ENCODE measurements around the gene CST9.
"Not testable (repeated sequence)": the region's sequence is repeated elsewhere in the genome, so short reads cannot be mapped to it uniquely, and the experiment has no call there.

Gene CST9

DNA sequence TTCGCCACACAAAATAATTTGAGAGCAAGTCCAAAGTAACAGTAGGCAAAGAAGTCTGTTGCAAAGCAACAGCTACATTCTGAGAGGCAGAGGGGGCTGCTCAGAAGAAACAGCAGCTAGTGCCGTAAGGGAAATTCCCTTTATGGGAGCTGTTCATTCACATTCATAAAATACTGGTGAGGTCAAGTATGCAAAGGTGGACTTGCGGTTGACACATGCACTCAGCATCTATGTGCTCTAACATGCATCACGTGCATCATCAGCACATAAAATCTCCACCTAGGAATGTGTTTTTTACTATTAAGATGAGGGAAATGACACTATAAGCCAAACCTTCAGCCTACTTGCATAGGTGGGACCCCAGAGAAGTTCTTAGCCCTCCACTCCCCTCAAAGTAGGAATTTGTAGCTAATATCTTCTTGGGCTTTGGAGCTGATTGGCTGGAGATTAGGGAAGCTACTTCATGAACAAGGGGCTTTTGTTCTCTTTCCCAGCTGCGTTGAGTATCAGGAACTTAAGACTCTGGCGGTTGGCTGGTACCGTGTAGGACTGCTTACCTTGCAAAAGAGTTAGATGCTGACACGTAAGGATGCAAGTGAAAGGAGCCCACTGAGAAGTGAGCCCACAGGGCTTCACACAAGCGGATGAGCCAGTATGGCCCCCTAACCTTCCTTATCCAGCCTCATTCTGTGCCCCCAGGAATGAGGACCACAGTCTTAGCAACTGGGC, 19.7 kb upstream of the CST9 start:
- Histone ChIP-seq H3K27ac (no peak overlapping the region), H3K9me3 (no peaks in the 10 kb centered on the region), H3K36me3 (no peaks in the 10 kb centered on the region), H3K4me3 (ENCODE audit: low read depth in 1 of 2, low read length in 1 of 2) (no peak overlapping the region), H3K4me1 (ENCODE audit: control insufficient read depth in 1 of 2, insufficient read depth in 1 of 2, low read depth in 1 of 2, low read length in 1 of 2) (no peaks in the 10 kb centered on the region), H3K27me3 (peaks cover 16% of the 10 kb centered on the region)
- TF ChIP-seq, protein P1, sequence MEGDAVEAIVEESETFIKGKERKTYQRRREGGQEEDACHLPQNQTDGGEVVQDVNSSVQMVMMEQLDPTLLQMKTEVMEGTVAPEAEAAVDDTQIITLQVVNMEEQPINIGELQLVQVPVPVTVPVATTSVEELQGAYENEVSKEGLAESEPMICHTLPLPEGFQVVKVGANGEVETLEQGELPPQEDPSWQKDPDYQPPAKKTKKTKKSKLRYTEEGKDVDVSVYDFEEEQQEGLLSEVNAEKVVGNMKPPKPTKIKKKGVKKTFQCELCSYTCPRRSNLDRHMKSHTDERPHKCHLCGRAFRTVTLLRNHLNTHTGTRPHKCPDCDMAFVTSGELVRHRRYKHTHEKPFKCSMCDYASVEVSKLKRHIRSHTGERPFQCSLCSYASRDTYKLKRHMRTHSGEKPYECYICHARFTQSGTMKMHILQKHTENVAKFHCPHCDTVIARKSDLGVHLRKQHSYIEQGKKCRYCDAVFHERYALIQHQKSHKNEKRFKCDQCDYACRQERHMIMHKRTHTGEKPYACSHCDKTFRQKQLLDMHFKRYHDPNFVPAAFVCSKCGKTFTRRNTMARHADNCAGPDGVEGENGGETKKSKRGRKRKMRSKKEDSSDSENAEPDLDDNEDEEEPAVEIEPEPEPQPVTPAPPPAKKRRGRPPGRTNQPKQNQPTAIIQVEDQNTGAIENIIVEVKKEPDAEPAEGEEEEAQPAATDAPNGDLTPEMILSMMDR (IDR thresholded peaks at IDR 0.05), result no peak

DNA sequence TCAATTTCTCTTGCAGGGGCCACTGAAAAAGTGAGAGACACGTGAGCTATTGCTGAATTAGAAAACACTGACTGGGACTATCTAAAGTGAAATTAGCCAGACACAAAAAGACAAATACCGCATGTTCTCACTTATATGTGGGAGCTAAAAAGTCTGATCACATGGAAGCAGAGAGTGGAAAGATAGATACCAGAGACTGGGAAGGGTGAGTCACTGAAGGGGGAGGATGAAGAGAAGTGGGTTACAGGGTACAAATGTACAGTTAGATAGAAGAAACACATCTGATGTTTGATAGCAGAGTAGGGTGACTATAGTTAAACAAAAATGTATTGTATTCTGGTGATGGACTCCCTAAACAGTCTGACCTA, 18.6 kb upstream of the CST9 start:
- H3K4me1 ChIP-seq (ENCODE audit: control insufficient read depth in 1 of 2, insufficient read depth in 1 of 2, low read depth in 1 of 2, low read length in 1 of 2), result no peaks in the 10 kb centered on the region
- TF ChIP-seq, protein P1 (IDR thresholded peaks at IDR 0.05), result no peak
- peaks cover 12% of the 10 kb centered on the region for H3K27me3 ChIP-seq
- no peak overlapping the region for H3K4me3 ChIP-seq (ENCODE audit: low read depth in 1 of 2, low read length in 1 of 2)
- H3K9me3 ChIP-seq, result no peaks in the 10 kb centered on the region
- H3K27ac ChIP-seq, result no peak overlapping the region
- no peaks in the 10 kb centered on the region for H3K36me3 ChIP-seq

DNA sequence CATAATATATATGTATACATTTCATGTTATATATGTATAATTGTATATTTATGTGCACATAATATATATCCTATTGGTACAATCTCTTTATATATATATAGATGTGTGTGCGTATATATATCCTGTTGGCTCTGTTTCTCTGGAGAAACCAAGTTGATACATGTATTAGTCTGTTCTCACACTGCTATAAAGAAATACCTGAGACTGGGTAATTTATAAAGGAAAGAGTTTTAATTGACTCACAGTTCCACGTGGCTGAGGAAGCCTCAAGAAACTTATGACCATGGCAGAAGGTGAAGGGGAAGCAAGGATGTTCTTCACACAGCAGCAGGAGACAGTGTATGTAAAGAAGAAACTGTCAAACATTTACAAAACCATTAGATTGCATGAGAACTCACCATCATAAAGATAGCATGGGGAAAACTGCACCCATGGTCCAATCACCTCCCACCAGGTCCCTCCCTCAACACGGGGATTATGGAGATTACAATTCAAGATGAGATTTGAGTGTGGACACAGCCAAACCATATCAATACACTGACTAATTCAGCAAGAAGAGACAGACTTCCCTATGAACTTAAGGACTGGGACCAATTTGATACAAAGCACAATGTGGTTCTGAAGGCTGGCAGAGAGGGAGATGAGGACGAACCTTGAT, 18.1 kb upstream of the CST9 start:
- no peak overlapping the region for H3K4me3 ChIP-seq (ENCODE audit: low read depth in 1 of 2, low read length in 1 of 2)
- no peaks in the 10 kb centered on the region for H3K36me3 ChIP-seq
- H3K27ac ChIP-seq, result no peak overlapping the region
- TF ChIP-seq, protein P1 (IDR thresholded peaks at IDR 0.05), result no peak
- H3K9me3 ChIP-seq, result no peaks in the 10 kb centered on the region
- H3K4me1 ChIP-seq (ENCODE audit: control insufficient read depth in 1 of 2, insufficient read depth in 1 of 2, low read depth in 1 of 2, low read length in 1 of 2), result no peaks in the 10 kb centered on the region
- H3K27me3 ChIP-seq, result peaks cover 12% of the 10 kb centered on the region

DNA sequence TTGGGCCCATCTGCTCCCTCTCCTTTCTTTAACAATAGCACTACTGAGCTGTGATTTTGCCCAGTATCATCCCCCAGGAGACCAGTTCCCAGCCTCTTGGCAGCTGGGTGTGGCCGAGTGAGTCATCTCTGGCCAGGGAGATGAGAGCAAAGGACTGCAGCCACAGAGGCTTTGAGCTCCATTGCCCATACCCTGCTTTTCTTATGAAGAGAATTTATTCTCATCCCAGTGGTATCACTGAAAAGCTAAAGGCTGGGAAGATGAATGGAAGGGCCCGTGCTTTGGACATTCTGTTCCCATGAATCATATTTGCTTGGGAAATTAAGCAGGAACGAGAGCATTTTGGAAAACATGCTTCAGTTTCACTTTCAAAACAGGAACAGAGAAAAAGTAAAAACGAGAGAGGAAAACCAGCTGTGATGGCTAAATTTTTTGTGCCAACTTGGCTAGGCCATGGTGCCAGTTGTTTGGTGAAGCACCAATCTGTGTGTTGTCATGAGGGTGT, 17.2 kb upstream of the CST9 start:
- no peak overlapping the region for H3K4me3 ChIP-seq (ENCODE audit: low read depth in 1 of 2, low read length in 1 of 2)
- no peaks in the 10 kb centered on the region for H3K36me3 ChIP-seq
- no peaks in the 10 kb centered on the region for H3K4me1 ChIP-seq (ENCODE audit: control insufficient read depth in 1 of 2, insufficient read depth in 1 of 2, low read depth in 1 of 2, low read length in 1 of 2)
- H3K9me3 ChIP-seq, result no peaks in the 10 kb centered on the region
- TF ChIP-seq, protein P1 (IDR thresholded peaks at IDR 0.05), result no peak
- no peak overlapping the region for H3K27ac ChIP-seq
- H3K27me3 ChIP-seq, result peaks cover 12% of the 10 kb centered on the region

DNA sequence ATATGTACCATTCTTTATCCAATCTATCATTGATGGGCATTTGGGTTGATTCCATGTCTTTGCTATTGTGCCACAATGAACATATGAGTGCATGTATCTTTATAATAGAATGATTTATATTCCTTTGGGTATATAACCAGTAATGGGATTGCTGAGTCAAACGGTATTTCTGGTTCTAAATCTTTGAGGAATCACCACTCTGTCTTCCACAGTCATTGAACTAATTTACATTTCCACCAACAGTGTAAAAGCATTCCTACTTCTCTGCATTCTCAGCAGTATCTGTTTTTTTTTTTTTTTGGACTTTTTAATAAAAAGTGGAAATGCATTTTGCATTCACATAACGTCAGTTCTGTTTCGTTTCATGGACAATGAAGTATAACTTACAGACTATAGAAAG, 16.7 kb upstream of the CST9 start:
- not testable (repeated sequence) for H3K4me1 ChIP-seq (ENCODE audit: control insufficient read depth in 1 of 2, insufficient read depth in 1 of 2, low read depth in 1 of 2, low read length in 1 of 2); H3K9me3 ChIP-seq; H3K4me3 ChIP-seq (ENCODE audit: low read depth in 1 of 2, low read length in 1 of 2); H3K36me3 ChIP-seq; H3K27ac ChIP-seq
- H3K27me3 ChIP-seq, result peaks cover 12% of the 10 kb centered on the region

DNA sequence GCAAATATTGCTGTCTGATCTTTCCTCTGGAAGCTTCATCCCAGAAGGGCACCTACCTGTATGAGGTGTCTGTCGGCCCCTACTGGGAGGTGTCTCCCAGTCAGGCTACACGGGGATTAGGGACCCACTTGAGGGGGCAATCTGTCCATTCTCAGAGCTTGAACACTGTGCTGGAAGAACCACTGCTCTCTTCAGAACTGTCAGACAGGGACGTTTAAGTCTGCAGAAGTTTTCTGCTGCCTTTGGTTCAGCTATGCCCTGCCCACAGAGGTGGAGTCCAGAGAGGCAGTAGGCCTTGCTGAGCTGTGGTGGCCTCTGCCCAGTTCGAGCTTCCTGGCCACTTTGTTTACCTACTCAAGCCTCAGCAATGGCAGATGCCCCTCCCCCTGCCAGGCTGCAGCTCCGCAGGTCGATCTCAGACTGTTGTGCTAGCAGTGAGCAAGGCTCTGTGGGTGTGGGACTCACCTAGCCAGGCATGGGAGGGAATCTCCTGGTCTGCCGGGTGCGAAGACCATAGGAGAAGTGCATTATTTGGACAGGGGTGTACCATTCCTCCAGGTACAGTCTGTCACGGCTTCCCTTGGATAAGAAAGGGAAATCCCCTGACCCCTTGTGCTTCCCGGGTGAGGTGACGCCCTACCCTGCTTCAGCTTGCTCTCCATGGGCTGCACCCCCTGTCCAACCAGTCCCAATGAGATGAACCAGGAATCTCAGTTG, 15.1 kb upstream of the CST9 start:
- H3K9me3 ChIP-seq; H3K27ac ChIP-seq; H3K4me1 ChIP-seq (ENCODE audit: control insufficient read depth in 1 of 2, insufficient read depth in 1 of 2, low read depth in 1 of 2, low read length in 1 of 2); H3K36me3 ChIP-seq; H3K27me3 ChIP-seq; H3K4me3 ChIP-seq (ENCODE audit: low read depth in 1 of 2, low read length in 1 of 2): not testable (repeated sequence)

Measured in neutrophil (primary cell).